GM18867 (cell line): Measurements from ENCODE around the gene PAX4.

Source experiments
- ATAC-seq: cut with Tn5 transposase; IDR thresholded peaks from one replicate; pipeline ENCODE4 v1.9.1; 2021; ENCODE audit warnings: mild to moderate bottlenecking, moderate library complexity; ENCODE audit not compliant: unreplicated experiment

The PAX4 gene, protein sequence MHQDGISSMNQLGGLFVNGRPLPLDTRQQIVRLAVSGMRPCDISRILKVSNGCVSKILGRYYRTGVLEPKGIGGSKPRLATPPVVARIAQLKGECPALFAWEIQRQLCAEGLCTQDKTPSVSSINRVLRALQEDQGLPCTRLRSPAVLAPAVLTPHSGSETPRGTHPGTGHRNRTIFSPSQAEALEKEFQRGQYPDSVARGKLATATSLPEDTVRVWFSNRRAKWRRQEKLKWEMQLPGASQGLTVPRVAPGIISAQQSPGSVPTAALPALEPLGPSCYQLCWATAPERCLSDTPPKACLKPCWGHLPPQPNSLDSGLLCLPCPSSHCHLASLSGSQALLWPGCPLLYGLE

DNA sequence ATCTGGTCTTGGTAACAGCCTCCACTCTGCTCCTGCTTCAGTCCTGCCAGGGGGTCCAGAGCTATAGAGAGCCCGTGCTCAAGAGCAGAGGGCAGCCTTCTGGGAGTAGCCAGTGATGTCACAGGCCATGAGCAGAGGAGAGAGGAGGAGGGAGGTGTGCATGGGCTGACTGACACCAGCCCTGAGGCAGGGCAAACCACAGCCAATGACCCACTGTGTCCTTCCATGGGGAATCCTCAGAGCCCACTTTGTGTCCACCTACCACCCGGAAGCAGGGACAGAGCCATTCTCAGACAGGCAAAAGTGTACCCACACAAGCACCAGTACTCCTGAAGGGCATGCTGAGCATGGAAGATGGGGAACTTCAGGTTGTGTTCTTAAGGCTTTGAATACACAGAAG lies at the start of gene PAX4:
Gene PAX4 (minus strand): TSS at position 101 of the 400 bp plus-strand sequence. CDS start 2,214 bp downstream, outside the sequence.
- ATAC-seq: no peak

DNA sequence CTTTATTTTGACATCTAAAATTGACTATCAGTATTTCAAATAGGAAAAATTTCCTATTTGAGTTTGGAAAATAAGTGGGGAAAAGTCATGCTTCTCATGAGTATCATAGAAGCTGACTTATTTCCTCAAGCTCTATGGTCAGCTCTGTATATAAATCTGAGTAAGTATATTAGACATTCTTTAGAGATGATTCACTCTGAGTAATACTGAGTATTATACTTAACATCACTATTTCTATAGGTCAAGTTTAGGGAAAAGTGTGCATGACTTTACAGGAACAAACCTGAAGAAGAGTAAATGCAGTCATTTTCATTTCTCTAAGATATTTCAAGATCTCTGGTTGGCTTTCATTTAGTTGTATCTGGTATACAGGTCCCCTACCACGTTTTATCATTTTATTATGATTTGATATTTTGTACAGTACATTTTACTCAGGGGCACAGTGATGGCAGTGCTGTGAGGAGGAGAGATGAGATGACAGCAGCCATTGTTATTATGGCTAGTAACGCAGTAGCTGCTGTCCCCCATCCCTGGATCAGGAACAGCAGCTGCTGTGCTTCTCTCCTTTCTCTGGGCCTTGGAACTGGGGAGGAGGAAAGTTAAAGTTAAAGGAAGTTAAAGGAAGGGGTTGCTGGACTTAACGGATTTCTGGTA lies 49.2 kb upstream of the PAX4 start:
- no peak for ATAC-seq

DNA sequence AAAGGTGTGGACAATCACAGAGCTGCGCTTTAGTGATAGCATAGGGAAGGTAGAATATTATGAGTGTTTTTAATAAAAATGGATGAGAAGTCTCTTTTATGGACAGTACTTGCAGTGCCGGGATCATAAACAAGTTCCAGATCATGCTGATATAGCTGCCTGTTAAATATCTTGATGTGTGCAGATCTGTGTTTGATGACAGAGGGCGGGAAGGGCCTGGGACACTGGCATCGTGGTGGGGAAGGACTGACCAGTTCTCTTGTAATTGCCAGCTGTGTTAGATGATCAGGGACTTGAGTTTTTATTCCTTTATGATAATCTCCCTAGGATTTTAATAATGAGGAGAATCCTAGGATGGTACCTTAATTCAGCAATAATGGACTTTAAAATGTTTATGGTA lies 48.7 kb upstream of the PAX4 start:
- ATAC-seq: no peak

DNA sequence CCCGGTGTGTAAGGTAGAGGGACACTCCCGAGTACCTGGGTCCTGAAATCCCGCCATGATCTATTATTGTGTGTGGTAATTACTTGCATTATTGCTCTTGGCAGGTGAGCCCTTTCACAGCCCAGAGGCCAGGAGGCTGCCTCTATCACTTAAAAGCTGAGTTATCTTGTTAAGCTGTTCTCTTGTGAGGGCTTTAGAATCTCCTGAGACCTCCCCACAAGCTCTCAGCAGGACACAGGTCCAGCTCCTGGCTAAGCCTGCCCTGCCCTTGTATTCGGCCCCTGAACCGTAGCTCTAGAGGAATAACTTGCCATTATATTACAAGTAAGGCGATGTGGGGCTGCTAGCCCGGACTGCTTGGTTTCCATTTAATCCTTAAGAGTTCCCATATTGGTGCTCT lies 48.0 kb upstream of the PAX4 start:
- no peak for ATAC-seq

DNA sequence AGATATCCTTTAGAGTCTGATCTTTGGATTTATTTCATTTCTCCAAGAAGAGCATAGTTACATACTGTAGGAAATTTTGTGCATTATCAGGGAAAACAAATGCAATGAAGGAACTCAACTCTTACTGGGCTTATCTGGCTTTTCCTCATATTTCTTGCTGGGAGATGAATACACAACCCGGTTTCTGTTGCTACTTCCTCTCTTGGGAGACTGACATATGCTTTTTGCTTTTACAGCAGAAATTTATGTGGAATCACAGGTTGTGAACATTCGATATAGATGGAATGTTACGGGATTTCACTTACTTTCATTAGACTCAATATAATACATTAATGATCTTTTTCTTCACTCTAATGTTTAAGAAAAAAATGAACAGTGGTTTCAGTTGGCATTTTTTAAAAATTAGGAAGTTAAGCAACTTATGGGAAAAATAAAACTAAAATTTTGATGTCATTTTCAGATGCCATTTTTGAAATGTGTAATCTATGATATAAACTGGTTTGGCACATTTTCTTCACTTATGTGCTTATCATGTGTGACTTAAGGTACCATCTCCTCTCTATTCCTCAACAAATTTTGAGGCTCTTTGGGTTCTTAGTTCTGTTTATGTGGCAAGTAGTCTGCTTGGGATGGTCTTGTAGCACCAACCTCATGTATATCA lies 41.2 kb upstream of the PAX4 start:
- ATAC-seq: no peak

DNA sequence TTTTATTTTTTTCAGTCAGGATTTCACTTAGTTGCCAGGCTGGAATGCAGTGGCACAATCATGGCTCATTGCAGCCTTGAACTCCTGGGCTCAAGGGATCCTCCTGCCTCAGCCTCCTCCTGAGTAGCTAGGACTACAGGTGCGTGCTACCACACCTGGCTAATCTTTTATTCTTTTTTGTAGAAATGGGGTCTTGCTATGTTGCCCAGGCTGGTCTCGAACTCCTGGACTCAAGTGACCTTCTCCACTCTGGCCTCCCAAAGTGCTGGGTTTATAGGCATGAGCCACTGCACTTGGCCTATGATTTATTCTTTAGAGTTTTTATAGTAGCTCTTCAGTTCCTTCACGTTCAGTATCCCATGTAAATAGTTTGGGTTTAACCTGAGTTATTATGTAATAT lies 39.6 kb upstream of the PAX4 start:
- ATAC-seq: no peak

DNA sequence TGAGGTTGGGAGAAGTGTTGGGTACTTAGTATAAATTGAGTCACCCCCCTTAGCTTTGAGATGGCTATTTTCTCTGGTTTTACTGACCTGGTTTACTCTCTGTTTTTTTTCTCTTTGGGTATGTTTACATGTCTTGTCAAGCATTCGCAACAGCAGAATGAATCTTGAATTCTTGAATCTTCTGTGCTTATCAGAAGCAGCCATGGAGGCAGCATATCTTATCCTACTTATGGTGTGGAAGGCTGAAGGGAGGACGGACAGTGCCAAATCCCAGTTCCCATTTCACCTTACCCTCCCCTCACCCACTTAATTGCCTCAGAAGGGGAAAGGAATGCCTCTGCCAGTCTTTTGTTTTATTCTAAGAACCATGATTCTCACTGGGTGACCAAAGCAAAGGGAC lies 37.8 kb upstream of the PAX4 start:
- ATAC-seq: no peak

DNA sequence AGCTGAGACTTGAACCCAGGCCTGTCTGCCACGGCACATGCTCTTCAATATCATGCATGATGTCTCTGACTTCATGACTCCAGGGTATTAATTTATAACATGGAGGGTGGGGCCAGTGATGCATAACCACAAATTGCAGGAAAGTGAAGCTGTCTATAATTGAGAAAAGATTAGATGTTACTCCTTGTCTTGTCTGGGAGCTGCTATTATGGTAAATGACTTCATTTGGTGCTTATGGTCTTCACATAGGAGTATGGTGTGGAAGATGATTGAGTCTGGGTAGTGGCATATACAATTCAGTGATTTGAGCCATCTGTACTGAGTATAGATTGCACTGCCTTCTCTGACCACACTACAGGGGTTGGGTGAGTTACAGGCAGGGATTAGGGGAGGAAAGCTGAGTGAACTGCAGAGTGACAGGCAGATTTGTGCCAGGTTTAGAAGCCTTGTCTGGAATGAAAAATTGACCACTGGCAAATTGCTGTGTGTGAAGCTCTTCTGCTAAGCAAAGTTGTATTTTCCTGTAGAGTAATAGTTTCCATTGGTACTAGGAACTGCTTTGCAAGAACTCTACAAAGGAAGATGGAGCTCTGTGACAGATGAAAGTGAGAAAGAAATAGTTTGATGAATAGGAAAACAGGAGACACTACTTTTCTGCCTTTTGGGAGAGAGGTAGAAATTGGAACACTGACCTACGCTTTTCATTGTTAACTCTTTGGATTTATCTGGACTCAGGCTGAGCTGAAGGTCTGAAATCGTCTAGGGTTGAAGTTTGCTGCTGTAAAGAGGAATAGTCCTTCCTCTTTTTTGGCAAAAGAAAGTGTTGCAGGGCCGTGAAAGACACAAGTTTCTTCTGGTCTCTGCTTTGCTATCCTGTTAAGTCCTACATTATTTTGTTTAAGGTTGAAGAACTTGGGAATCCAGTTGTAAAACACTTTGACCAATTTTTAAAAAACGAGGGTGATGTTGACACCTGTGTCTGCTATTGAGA lies 36.8 kb upstream of the PAX4 start:
- no peak for ATAC-seq

DNA sequence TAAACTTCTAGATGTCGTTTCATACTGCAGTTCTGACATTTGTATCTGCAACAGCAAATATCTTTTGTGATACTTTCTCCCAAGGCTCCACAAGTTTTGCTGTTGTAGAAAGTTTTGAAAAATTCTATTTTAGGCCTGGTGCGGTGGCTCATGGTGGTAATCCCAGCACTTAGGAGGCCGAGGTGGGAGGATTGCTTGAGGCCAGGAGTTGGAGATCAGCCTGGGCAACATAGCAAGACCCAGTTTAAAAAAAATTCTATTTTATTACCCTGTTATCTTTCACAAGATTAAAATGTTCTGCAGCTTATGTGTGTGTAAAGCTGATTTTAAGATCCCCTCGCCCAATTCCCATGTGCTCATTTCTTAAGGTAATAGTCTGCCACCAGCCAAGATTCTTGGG lies 35.5 kb upstream of the PAX4 start:
- ATAC-seq: no peak

DNA sequence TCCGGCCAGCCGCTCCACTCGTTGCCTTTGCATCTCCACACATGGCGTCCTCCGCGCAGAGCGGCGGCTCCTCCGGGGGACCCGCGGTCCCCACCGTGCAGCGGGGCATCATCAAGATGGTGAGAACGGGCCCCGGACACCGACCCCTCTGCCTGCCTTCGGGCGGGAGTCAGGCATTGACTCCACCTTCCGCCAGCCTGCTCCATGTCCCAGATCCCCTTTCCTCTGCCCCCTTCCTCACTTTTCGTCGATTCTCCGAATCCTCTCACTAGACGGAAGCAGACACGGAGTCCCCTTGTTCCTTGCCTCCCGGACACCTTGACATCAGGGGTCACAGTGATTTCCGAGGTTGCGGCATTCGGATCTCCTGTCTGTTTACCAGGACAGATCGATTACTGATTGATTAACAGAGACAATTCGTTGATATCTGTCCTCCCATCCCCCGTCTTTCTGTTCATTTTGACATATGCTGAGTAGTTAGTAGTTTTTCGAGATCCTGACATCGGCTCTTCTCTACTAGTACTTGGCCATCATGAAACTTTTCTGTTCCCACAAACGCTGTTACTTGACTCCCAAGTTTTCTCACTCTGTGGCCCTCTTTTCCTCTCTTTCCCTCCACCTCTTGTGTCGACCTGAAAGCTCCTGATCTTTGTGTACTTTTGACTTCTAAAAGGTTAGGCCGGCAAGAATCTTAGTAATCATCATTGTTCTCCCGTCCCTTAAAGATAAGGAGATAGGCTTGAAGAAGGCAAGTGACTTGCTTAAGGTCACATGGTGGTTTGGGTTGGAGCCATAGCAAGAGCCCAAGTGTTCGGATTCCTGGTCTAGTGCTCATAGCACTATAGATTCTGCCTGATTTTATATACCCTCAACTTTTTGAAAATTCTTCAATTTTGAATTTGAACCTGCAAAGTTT lies 34.6 kb upstream of the PAX4 start:
- peak; percentile 15 for ATAC-seq

DNA sequence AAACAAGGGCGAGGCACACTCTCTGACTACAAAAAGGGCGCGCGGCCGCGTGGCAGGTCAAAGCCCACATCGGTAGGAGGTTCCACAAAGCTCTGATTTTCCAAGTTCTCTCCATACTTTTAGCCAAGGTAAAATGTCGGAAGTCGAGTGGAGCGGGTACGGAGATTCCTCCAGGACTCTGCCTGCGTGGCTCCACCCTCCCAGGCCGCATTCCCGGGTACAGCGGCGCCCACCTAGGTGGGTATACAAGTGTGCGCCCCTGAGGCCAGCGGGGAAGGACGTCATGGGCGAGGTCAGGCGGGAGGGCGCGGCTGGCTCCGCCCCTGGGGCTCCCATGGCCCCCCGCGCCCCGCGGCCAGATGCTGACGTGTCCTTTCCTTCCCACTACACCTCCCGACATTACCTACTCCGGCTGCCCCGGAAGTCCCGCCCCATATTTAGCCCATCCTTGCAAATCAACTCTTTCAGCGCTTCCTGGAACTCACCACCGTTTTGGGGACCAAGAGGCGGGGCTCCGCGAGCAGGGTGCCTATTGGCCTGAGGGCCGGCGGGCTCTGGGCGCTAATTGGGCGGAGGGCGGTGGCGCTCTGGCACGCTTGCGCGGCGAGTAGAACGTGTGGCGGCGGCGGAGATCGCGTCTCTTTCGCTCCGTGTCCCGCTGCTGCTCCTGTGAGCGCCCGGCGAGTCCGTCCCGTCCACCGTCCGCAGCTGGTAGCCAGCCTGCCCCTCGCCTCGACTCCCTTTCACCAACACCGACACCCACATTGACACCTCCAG lies 33.8 kb upstream of the PAX4 start, which contains the start of gene SND1:
Gene SND1 (plus strand): TSS at position 639 of the 777 bp plus-strand sequence. CDS start 180 bp downstream, outside the sequence.
- peak; percentile 93 for ATAC-seq

DNA sequence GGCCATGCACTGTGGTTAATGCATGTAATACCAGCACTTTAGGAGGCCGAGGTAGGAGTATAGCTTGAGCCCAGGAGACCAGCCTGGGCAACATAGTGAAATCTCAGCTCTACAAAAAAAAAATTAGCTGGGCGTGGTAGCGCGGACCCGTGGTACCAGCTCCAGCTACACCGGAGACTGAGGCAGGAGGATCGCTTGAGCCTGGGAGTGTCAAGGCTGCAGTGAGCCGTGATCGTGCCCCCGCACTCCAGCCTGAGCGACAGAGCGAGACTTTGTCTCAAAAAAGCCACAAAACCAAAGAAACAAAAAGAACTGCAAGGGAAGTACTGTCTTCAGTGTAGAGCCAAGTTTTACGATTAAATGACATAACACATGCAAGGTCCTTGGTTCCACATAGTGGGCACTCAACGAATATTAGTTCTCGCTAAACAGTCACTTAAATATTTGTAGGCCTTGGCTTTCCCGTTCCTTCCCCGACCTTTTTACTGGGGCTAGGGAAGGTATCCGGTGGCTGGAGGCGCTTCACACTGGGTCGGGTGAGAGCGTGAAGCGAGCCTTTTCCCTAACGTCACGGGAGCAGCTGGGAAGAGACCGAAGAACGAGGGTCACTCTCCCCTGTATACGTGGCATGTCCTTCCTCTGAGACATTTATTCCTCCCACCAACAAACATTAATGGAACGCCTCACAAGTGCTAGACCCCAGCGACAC lies 33.1 kb upstream of the PAX4 start:
- ATAC-seq: peak; percentile 1

DNA sequence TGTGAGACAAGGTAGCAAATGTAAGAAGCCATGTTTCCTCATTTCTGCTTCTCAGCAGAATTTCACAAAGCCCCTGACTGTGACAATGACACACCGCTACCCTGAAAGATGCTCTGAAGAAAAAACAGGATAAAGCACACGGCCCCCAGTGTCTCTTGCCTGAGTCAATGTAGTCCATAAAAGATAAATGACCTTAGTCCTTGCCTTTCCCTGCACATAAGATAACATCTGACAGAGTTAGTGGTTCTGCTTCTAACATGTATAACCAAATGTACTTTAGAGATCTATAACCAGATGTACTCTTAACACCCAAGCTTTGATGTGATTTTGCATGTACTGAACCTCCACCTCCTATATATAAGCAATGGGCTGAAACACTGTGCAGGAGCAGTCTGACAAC lies 31.0 kb upstream of the PAX4 start:
- no peak for ATAC-seq

DNA sequence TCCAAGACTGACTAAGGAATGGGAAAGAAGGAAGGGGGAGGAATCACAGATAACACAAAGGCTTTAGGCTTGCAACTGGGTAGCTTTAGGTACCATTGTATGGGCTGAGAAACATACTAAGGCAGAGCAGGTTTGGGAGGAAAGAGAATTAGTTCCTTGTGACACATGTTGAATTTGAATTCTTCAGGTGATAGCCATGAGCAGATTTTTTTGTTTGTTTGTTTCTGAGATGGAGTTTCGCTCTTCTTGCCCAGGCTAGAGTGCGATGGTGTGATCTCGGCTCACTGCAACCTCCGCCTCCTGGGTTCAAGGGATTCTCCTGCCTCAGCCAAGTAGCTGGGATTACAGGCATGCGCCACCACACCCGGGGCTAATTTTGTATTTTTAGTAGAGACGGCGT lies 29.7 kb upstream of the PAX4 start:
- no peak for ATAC-seq

DNA sequence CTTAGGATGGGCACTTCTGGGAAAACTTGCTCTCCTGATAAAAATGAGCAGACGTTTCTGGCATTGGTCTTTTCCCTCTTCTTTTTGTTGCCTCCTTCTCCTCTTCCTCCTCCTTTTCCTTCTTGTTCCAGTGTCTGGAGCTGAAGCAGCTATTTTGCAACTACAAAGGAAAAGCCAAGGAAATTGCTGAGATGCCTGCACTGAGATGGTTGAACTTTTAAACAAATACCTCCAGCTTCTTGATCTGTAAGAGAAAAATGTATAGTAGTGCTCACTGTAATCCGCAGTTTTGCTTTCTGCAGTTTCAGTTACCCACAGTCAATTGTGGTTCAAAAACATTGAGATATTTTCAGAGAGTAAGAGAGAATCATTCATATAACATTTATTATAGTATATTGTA lies 26.5 kb upstream of the PAX4 start:
- ATAC-seq: no peak

DNA sequence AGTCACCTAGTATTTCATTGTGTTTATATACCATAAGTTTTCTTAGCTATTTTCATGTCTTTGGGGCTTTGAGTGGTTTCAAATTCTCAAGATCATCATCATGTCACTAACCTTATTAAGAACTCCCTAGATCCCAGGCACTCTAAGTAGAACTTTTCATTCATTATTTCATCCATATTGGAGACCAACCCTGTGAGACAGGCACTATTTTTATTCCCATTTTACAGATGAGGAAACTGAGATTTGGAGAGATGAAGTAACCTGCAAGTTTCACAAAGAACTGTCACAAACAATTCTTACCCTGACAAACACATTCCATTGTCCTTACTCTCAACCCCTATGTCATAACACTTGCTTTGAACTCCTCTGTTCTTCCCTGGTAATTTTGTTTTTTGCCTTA lies 20.3 kb upstream of the PAX4 start:
- ATAC-seq: no peak

DNA sequence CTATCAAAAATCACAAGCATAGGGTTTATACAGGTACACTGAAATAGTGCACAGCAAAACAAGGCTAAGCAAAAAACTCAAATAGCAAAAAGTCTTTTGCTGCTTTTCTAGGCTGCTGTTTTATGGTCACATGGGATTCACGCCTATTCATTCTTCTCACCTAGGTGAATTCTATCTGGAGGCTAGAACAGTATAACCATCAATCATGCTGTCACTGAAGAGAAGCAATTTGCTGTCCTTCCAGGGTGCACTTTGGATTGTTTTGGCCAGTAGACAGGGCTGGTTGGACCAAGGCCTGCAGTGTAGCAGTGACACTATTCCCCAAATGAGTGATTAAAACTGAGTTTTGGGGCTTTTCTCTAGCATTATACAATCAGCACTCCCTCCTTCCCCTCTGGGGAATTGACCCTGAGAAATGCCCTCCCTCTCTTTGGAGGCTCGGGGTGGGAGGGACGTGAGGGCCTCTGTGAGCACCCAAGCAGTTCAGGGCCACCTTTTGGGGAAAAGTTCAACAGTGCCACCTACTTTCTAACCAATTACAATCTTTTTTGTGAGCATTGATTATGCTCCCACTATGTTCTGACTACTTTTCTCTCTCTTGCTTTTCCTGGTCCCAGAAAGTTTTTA lies 17.8 kb upstream of the PAX4 start:
- no peak for ATAC-seq
